Gastrocnemius medialis (tissue), 4 donors: ENCODE results near the gene MFSD2A. TPM values are rescaled to one million over a fixed set of nuclear protein-coding genes. Genes with fewer than 3 reads are reported as not detected.

Source experiments
- ATAC-seq, 2 donors: fragments of 150-250 bp; one replicate each; pipeline ENCODE4 v1.9.1; 2016
- DNase-seq, 2 donors: peaks; one replicate each; pipeline ENCODE4 v3.0.0-alpha.2; 2019
- H3K27ac ChIP-seq, 4 donors: fragments of 200-600 bp; sonication (generic); 1 replicate in 1 of 4; 2 replicates in 3 of 4; pipeline ENCODE4 v1.5.1; 2016 to 2018; ENCODE audit warnings: mild to moderate bottlenecking in 2 of 4, moderate library complexity in 1 of 4
- H3K27me3 ChIP-seq, 3 donors: fragments of 200-600 bp; sonication (generic) in 2 of 3; 1 replicate in 1 of 3; 2 replicates in 2 of 3; pipeline versions ENCODE4 v1.5.1 to v1.6.0; 2016 to 2019; ENCODE audit warnings: mild to moderate bottlenecking in 1 of 3, moderate library complexity in 1 of 3
- H3K36me3 ChIP-seq, 2 donors: fragments of 200-600 bp; sonication (generic) in 1 of 2; one replicate each; pipeline ENCODE4 v1.5.1; 2017 to 2018
- H3K4me1 ChIP-seq, 2 donors: fragments of 200-600 bp; sonication (generic) in 1 of 2; one replicate each; pipeline ENCODE4 v1.5.1; 2016 to 2017; ENCODE audit warnings: mild to moderate bottlenecking in 2 of 2
- H3K4me3 ChIP-seq, 4 donors: fragments of 200-600 bp; sonication (generic) in 3 of 4; 1 replicate in 1 of 4; 2 replicates in 3 of 4; pipeline ENCODE4 v1.5.1; 2016 to 2019; ENCODE audit warnings: mild to moderate bottlenecking in 2 of 4
- H3K9me3 ChIP-seq, 3 donors: fragments of 200-600 bp; sonication (generic) in 2 of 3; 1 replicate in 1 of 3; 2 replicates in 2 of 3; pipeline ENCODE4 v1.5.1; 2016 to 2019
- CTCF ChIP-seq, 5 experiments: fragments of 450-650 bp in 3 of 5; fragments of 200-600 bp in 2 of 5; sonication (generic) in 2 of 5; IDR thresholded peaks in 4 of 5; conservative IDR thresholded peaks in 1 of 5; 1 replicate in 4 of 5; 2 replicates in 1 of 5; pipeline ENCODE4 v1.5.1; 2016 to 2019; ENCODE audit warnings: antibody characterized with exemption in 5 of 5, mild to moderate bottlenecking in 3 of 5, moderate library complexity in 3 of 5
- POLR2A ChIP-seq, 2 donors: fragments of 450-650 bp; IDR thresholded peaks; one replicate each; pipeline ENCODE4 v1.6.1; 2017; ENCODE audit warnings: antibody characterized with exemption in 2 of 2, mild to moderate bottlenecking in 2 of 2, moderate library complexity in 2 of 2
- in situ Hi-C, 4 donors: fragments of 200-750 bp; cut with MboI; loops; one replicate each; pipeline versions ENCODE4 v1.15.0 to v1.8.0; 2017; ENCODE audit warnings: low sequenced_read_pairs in 4 of 4
- intact Hi-C: fragments of 100-400 bp; cut with DNase I; formaldehyde crosslinking; loops from one replicate; pipeline ENCODE4 v1.15.1; 2023; ENCODE audit warnings: low total_unique reads
- total RNA-seq, 4 donors: library from RNA; depleted of rRNA; stranded (reverse); fragments of >200 nt; gene quantifications; one replicate each; pipeline versions ENCODE4 v1.1.0 to v1.2.3, GENCODE V29; 2016

MFSD2A gene
- total RNA-seq, 4 donors from 2014 or later, result 1.0 to 2.1 TPM; not detected in 2

DNA sequence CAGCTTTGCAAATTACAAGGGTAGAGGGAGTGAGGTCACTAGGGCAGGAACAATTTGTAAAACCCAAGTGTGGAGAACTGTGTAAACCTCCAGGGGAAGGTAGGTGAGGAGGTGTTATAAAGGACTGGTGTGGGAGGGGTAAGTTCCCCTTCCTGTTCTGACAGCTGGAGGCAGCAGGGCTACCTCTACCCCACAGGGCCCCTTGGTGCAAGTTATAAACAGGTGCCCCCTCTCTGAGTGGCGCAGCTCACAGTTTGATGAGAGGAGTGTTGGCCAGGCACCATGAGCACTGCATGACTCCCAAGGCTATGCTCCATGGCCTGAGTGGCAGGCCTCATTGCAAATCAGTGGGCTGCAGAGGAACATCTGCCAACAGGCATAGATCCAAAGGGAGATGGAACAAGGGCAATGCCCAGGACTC is 41.0 kb downstream of the MFSD2A start:
- H3K36me3 ChIP-seq, result no peaks in the 10 kb centered on the region
- in situ Hi-C loops (no loop called here), intact Hi-C loops (no loop called here)
- no peaks in the 10 kb centered on the region for H3K9me3 ChIP-seq
- ATAC-seq (no peak), DNase-seq (no peak)
- no peak overlapping the region for H3K4me3 ChIP-seq
- H3K27ac ChIP-seq, result no peak overlapping the region
- TF ChIP-seq CTCF (IDR thresholded peaks at IDR 0.05 in 4 of 5, conservative IDR thresholded peaks at IDR 0.05 in 1 of 5) (no peak), POLR2A (IDR thresholded peaks at IDR 0.05) (no peak)
- H3K4me1 ChIP-seq, result no peaks in the 10 kb centered on the region
- no peaks in the 10 kb centered on the region for H3K27me3 ChIP-seq

DNA sequence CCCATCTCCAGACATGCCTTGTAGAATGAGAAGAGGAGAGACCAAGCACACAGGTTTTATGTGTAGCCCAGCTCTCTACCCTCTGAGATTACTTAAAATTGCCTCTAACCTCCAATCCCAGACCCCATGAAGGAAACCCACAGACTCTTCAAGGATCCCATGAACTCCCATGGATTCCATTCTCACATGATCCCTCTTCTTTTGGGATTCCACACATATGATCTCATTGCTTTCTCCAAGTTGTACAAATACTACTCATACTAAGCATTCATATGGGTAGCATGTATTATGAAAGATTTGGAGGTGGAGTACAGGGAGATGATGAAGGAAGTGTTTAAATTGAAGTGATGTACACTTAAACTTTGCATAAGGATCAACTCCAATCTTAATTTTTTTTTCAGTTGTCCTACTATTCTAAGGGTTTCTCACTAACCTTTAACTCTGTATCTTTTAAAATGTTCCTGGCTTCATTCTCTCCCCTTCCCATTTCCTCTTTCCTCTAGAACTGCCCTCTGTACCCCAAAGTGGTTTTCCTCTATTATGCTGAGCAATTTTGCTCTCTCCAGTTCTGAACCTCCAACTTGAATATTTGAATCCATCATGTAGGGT is 41.6 kb downstream of the MFSD2A start:
- Histone ChIP-seq H3K36me3 (no peaks in the 10 kb centered on the region), H3K27ac (no peak overlapping the region), H3K4me3 (no peak overlapping the region), H3K9me3 (no peaks in the 10 kb centered on the region), H3K27me3 (no peaks in the 10 kb centered on the region), H3K4me1 (no peaks in the 10 kb centered on the region)
- DNase-seq (no peak), ATAC-seq (no peak)
- in situ Hi-C loops, result no loop called here
- intact Hi-C loops, result no loop called here
- no peak for TF ChIP-seq CTCF (IDR thresholded peaks at IDR 0.05 in 4 of 5, conservative IDR thresholded peaks at IDR 0.05 in 1 of 5)
- TF ChIP-seq POLR2A (IDR thresholded peaks at IDR 0.05), result no peak

DNA sequence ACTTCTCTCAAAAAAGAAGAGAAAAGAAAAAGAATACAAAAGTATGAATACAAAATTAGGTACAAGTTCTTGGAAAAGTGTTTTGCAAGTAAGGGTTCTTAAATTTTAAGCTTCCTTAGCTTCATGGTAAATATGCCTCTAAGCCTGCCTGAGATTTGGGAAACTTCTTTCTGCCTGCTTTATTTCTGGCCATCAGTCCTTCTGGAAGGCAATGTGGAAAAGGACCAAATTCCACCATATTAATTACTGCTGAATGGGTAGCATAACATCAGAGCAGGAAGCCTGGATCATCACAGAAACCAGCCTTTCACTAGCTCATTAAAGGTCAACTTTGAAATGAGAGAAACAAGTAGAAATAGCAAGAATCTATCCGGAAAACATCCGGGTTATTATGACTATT is 46.5 kb downstream of the MFSD2A start:
- no peak for DNase-seq
- intact Hi-C loops (no loop called here), in situ Hi-C loops (no loop called here)
- Histone ChIP-seq H3K4me1 (no peaks in the 10 kb centered on the region), H3K4me3 (no peak overlapping the region), H3K27ac (no peak overlapping the region), H3K27me3 (no peaks in the 10 kb centered on the region), H3K9me3 (no peaks in the 10 kb centered on the region), H3K36me3 (no peaks in the 10 kb centered on the region)
- ATAC-seq, result no peak
- TF ChIP-seq CTCF (IDR thresholded peaks at IDR 0.05 in 4 of 5, conservative IDR thresholded peaks at IDR 0.05 in 1 of 5) (no peak), POLR2A (IDR thresholded peaks at IDR 0.05) (no peak)

GRCh38 chr1:40003156-40004093 is 48.5 kb downstream of the MFSD2A start:
- TF ChIP-seq POLR2A (IDR thresholded peaks at IDR 0.05) (no peak), CTCF (IDR thresholded peaks at IDR 0.05 in 4 of 5, conservative IDR thresholded peaks at IDR 0.05 in 1 of 5) (no peak)
- intact Hi-C loops, result no loop called here
- in situ Hi-C loops, result no loop called here

More at GRCh38 chr1:40003156-40004093, 48.5 kb downstream of the MFSD2A start:
- Histone ChIP-seq H3K36me3 (no peaks in the 10 kb centered on the region), H3K4me1 (no peaks in the 10 kb centered on the region), H3K27me3 (peaks cover 0 to 2% (median 0%) of the 10 kb centered on the region in 3 donors), H3K9me3 (no peaks in the 10 kb centered on the region), H3K27ac (no peak overlapping the region), H3K4me3 (no peak overlapping the region)
- ATAC-seq (no peak), DNase-seq (no peak)
